Heart left ventricle (tissue), 13 donors: Measurements from ENCODE around the gene MED22.

Experiments
- POLR2A ChIP-seq, 2 donors: fragments of 450-650 bp; IDR thresholded peaks; one replicate each; pipeline ENCODE4 v1.6.1; 2017; ENCODE audit warnings: antibody characterized with exemption in 2 of 2, mild to moderate bottlenecking in 2 of 2, moderate library complexity in 2 of 2
- TF ChIP-seq, protein P1 (sequence below), 12 donors: fragments of 200-600 bp; sonication (generic) in 4 of 12; IDR thresholded peaks; one replicate each; pipeline versions ENCODE4 v1.5.0 to v1.8.0; 2018 to 2022; ENCODE audit warnings: antibody characterized with exemption in 12 of 12, mild to moderate bottlenecking in 5 of 12
- donor health status: ischemic (EF 13 %, LVEDD 7.1; RV severe dilation, severe dysfunction).
- donor health status: DM: no; HTN: yes; CAD: no.
- donor health status: DM: no; HTN: no; CAD: no.
- donor health status: ischemic (EF 25% LVEDD 6.9; RV normal size, moderate dysfunction).
- donor health status: ischemic (EF 25% LVEDD 5.7; RV mildly dilated, moderate dysfunction).
- donor health status: ischemic (EF 35%, LVEDD 5.7; RV mildly dilated, moderate dysfunction).
- donor health status: nonischemic (EF 11% LVEDD 7.7; RV severe dilation, severe dysfunction).
- donor health status: DM: yes; HTN: yes; CAD: no.
- donor health status: PGD.
- donor health status: ischemic (EF 29% LVEDD 5.4; RV normal size, mild dysfunction).
- donor health status: nonischemic (EF 23%, LVEDD 6.1; RV moderate dilation, normal function).

DNA sequence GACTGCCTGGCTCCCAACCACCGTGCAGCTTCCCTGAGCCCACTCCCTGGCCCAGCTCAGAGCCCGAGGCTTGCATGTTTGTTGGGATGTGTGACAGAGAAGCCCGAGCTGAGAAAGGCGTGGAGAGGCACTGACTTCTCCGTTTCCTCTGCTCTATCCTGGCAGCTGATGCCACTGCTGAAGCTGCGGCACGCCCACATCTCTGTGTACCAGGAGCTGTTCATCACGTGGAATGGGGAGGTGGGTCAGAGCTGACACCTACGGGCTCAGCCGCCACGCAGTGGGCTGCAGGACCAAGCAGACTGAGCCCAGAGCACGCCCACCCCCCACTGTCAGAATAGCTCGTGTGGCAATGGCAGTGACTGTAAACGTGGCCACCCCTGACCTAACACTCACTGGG is 37.5 kb upstream of the MED22 start:
- TF ChIP-seq, protein P1, sequence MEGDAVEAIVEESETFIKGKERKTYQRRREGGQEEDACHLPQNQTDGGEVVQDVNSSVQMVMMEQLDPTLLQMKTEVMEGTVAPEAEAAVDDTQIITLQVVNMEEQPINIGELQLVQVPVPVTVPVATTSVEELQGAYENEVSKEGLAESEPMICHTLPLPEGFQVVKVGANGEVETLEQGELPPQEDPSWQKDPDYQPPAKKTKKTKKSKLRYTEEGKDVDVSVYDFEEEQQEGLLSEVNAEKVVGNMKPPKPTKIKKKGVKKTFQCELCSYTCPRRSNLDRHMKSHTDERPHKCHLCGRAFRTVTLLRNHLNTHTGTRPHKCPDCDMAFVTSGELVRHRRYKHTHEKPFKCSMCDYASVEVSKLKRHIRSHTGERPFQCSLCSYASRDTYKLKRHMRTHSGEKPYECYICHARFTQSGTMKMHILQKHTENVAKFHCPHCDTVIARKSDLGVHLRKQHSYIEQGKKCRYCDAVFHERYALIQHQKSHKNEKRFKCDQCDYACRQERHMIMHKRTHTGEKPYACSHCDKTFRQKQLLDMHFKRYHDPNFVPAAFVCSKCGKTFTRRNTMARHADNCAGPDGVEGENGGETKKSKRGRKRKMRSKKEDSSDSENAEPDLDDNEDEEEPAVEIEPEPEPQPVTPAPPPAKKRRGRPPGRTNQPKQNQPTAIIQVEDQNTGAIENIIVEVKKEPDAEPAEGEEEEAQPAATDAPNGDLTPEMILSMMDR (IDR thresholded peaks at IDR 0.05): no peak
- no peak for TF ChIP-seq POLR2A (IDR thresholded peaks at IDR 0.05)
